ENCODE data around the gene AP1G1. TPM values are rescaled to one million over a fixed set of nuclear protein-coding genes. Genes with fewer than 3 reads are reported as not detected.

AP1G1 gene
- total and polyA plus RNA-seq, 10 of the 15 experiments (the other 5 are each of a cell fraction or from before 2014, with no cell fraction given) = 5.9 to 83.7 (median 47.8) TPM

DNA sequence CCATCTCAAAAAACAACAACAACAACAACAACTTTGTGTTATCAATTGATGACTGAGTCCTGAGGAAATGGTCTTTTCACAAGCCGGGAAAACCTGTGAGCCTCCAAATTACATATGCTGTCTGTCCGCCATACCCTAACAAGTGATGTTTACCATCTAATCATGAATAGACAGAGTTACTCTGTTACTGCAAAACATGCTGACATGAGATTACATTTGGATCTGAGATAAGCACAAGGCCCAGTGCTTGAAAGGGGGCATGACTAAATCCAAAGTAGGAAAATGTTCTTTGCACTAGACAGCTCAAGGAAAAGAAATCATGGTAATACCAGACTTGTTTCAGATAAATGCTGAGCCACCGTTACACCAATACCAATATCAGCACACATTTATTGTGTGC is 28.5 kb upstream of the AP1G1 start:
- WGBS (ENCODE audit: insufficient coverage, insufficient replicate concordance, low lambda C conversion rate, missing lambda C conversion rate) = 100% methylated on average over 3 of the region's 3 CpGs
- DNase-seq (ENCODE audit: low read depth, low spot score) (no peak), FAIRE-seq (no peak), ATAC-seq (no peak)
- H3K27ac ChIP-seq (ENCODE audit: control insufficient read depth, insufficient read depth) = no peak overlapping the region
- BruUV-seq (replicated peaks) = no TSS peak
- H3K9me3 ChIP-seq (replicated peaks; ENCODE audit: control insufficient read depth, insufficient read depth, low read length) = no peaks in the 10 kb centered on the region
- H3K79me2 ChIP-seq (ENCODE audit: control insufficient read depth, insufficient read depth, low read length) = no peaks in the 10 kb centered on the region
- ChIA-PET RAD21 (ENCODE audit: unreplicated experiment) (no interaction called here), CTCF (no interaction called here), SMC1A (ENCODE audit: uncharacterized antibody, unreplicated experiment) (no interaction called here), POLR2A (interaction anchor here (1.4 kb wide), 1 partner anchor 9 kb away, joined by 3 read pairs; the partner anchor contains the start of gene ATXN1L)
- peaks cover 6% of the 10 kb centered on the region for H3K4me1 ChIP-seq (ENCODE audit: control insufficient read depth, insufficient read depth, low read length)
- no peak overlapping the region for H3K9ac ChIP-seq (ENCODE audit: control insufficient read depth, insufficient read depth, low read length)
- in situ Hi-C loops (cut with MboI) = no loop called here
- H4K20me1 ChIP-seq (ENCODE audit: control insufficient read depth, insufficient read depth) = no peaks in the 10 kb centered on the region
- no peak overlapping the region for H3K4me3 ChIP-seq
- H2AFZ ChIP-seq (ENCODE audit: control insufficient read depth, low read depth, low read length) = no peak overlapping the region
- no peaks in the 10 kb centered on the region for H3K27me3 ChIP-seq (replicated peaks in 1 of 2; ENCODE audit: control insufficient read depth in 2 of 2, insufficient read depth in 2 of 2, low read length in 1 of 2)
- H3K36me3 ChIP-seq (ENCODE audit: control insufficient read depth in 2 of 2, insufficient read depth in 2 of 2, low read length in 1 of 2) = no peaks in the 10 kb centered on the region
- H3K4me2 ChIP-seq (ENCODE audit: control insufficient read depth, insufficient read depth) = no peak overlapping the region
- no peak for TF ChIP-seq CBFB (IDR thresholded peaks at IDR 0.05; ENCODE audit: low read depth)
- no peak for TF ChIP-seq ZNF207 (IDR thresholded peaks at IDR 0.05; ENCODE audit: borderline replicate concordance)
- no peak for TF ChIP-seq RUNX3 (IDR thresholded peaks at IDR 0.05; ENCODE audit: low read length)
- TF ChIP-seq NFYB (IDR thresholded peaks at IDR 0.05; ENCODE audit: insufficient read depth, low read depth, low read length) = no peak
- TF ChIP-seq NFIC (IDR thresholded peaks at IDR 0.05; ENCODE audit: low read depth, low read length) = no peak
- intact Hi-C loops (cut with micrococcal nuclease; ENCODE audit: unreplicated experiment) = no loop called here

DNA sequence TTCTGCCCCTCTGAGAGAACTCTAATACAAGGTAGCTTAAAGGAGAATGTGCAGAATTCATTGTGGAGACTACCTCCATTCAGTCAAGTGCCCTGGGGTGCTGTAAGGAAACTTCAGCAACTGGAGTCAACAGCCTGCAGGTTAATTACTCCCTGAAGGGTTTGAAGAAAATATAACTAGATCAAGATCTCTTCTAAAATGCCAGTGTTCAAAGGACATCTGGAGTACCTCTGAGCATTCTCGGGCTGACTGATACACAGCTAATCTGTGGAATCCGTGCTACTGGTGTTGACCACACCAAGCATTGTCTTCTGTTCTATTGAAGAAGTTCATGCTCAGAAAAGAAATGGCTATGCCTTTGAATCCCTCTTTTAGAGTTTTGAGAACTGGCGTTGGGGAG is 25.7 kb upstream of the AP1G1 start:
- WGBS (ENCODE audit: insufficient coverage, insufficient replicate concordance, low lambda C conversion rate, missing lambda C conversion rate) = 94% methylated on average over 3 of the region's 3 CpGs
- BruUV-seq (replicated peaks) = no TSS peak
- H4K20me1 ChIP-seq (ENCODE audit: control insufficient read depth, insufficient read depth) = no peaks in the 10 kb centered on the region
- H3K4me3 ChIP-seq = no peak overlapping the region
- H3K27ac ChIP-seq (ENCODE audit: control insufficient read depth, insufficient read depth) = no peak overlapping the region
- in situ Hi-C loops (cut with MboI) = no loop called here
- DNase-seq (ENCODE audit: low read depth, low spot score) (no peak), ATAC-seq (no peak), FAIRE-seq (no peak)
- TF ChIP-seq, protein P1, sequence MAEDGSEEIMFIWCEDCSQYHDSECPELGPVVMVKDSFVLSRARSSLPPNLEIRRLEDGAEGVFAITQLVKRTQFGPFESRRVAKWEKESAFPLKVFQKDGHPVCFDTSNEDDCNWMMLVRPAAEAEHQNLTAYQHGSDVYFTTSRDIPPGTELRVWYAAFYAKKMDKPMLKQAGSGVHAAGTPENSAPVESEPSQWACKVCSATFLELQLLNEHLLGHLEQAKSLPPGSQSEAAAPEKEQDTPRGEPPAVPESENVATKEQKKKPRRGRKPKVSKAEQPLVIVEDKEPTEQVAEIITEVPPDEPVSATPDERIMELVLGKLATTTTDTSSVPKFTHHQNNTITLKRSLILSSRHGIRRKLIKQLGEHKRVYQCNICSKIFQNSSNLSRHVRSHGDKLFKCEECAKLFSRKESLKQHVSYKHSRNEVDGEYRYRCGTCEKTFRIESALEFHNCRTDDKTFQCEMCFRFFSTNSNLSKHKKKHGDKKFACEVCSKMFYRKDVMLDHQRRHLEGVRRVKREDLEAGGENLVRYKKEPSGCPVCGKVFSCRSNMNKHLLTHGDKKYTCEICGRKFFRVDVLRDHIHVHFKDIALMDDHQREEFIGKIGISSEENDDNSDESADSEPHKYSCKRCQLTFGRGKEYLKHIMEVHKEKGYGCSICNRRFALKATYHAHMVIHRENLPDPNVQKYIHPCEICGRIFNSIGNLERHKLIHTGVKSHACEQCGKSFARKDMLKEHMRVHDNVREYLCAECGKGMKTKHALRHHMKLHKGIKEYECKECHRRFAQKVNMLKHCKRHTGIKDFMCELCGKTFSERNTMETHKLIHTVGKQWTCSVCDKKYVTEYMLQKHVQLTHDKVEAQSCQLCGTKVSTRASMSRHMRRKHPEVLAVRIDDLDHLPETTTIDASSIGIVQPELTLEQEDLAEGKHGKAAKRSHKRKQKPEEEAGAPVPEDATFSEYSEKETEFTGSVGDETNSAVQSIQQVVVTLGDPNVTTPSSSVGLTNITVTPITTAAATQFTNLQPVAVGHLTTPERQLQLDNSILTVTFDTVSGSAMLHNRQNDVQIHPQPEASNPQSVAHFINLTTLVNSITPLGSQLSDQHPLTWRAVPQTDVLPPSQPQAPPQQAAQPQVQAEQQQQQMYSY (CRISPR knock-in tag; IDR thresholded peaks at IDR 0.05) = no peak
- TF ChIP-seq NR2C2 (IDR thresholded peaks at IDR 0.05; ENCODE audit: borderline replicate concordance, control insufficient read depth, insufficient read length, low read depth) = no peak
- no peak for TF ChIP-seq PML (IDR thresholded peaks at IDR 0.05; ENCODE audit: low read length)
- TF ChIP-seq ZNF274 (IDR thresholded peaks at IDR 0.05; ENCODE audit: insufficient read depth, insufficient read length) = no peak
- no peak for TF ChIP-seq TBL1XR1 (IDR thresholded peaks at IDR 0.05; ENCODE audit: low read depth, low read length)
- ChIA-PET POLR2A (no interaction called here), CTCF (interaction anchor here (1.6 kb wide), 1 partner anchor 8 kb away, joined by 3 read pairs; no protein-coding TSS in a partner anchor), SMC1A (ENCODE audit: uncharacterized antibody, unreplicated experiment) (interaction anchor here (1.0 kb wide), 1 partner anchor 17 kb away, joined by 3 read pairs; no protein-coding TSS in a partner anchor), RAD21 (ENCODE audit: unreplicated experiment) (no interaction called here)
- H3K79me2 ChIP-seq (ENCODE audit: control insufficient read depth, insufficient read depth, low read length) = no peaks in the 10 kb centered on the region
- H3K27me3 ChIP-seq (replicated peaks in 1 of 2; ENCODE audit: control insufficient read depth in 2 of 2, insufficient read depth in 2 of 2, low read length in 1 of 2) = no peaks in the 10 kb centered on the region
- no peak overlapping the region for H3K9ac ChIP-seq (ENCODE audit: control insufficient read depth, insufficient read depth, low read length)
- no peaks in the 10 kb centered on the region for H3K36me3 ChIP-seq (ENCODE audit: control insufficient read depth in 2 of 2, insufficient read depth in 2 of 2, low read length in 1 of 2)
- no peak overlapping the region for H3K4me2 ChIP-seq (ENCODE audit: control insufficient read depth, insufficient read depth)
- intact Hi-C loops (cut with micrococcal nuclease; ENCODE audit: unreplicated experiment) = no loop called here
- no peak overlapping the region for H2AFZ ChIP-seq (ENCODE audit: control insufficient read depth, low read depth, low read length)
- no peaks in the 10 kb centered on the region for H3K4me1 ChIP-seq (ENCODE audit: control insufficient read depth, insufficient read depth, low read length)
- H3K9me3 ChIP-seq (replicated peaks; ENCODE audit: control insufficient read depth, insufficient read depth, low read length) = no peaks in the 10 kb centered on the region
